ENCODE measurements around the gene MRPL9.

MRPL9 gene

DNA sequence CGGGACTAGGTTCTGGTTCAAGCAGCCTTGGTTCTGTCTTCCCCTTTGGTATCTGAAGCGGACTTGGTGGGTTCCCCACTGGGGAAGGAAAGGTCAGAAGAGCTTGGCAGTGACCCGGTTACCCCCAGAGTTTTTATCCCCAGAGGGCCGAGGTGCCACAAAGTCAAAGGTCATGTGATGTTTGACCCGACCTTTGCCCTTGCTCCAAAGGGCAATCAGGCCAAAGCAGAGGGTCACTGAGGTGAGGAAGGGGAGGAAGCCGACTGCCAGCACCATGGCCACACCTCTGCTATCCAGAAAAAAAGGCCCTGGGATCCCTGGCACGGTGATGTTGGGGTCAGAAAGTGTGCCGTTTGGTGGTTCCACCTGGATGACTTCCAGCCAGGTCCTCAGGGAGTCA lies 37.5 kb upstream of the MRPL9 start:
- Histone ChIP-seq H3K4me3 (ENCODE audit: insufficient read length, low read depth) (no peak overlapping the region), H3K4me1 (ENCODE audit: insufficient read depth, insufficient read length) (peaks cover 11% of the 10 kb centered on the region), H3K9ac (ENCODE audit: insufficient read length, low read depth) (no peak overlapping the region), H3K36me3 (ENCODE audit: insufficient read depth, insufficient read length, low read length) (no peaks in the 10 kb centered on the region), H3K27me3 (ENCODE audit: insufficient read depth, insufficient read length) (no peaks in the 10 kb centered on the region), H3K9me3 (ENCODE audit: insufficient read depth, low read length) (no peaks in the 10 kb centered on the region)
- no peak for DNase-seq (ENCODE audit: low read depth, low spot score)
- TF ChIP-seq YY1 (IDR thresholded peaks at IDR 0.05; ENCODE audit: insufficient read depth, insufficient read length), result no peak
- TF ChIP-seq SUZ12 (IDR thresholded peaks at IDR 0.05; ENCODE audit: extremely low read depth, insufficient read depth, insufficient read length), result no peak
- no peak for TF ChIP-seq ZNF274 (IDR thresholded peaks at IDR 0.05; ENCODE audit: low read depth, low read length)

GRCh38 chr1:151799179-151800022 lies 36.1 kb upstream of the MRPL9 start:
- no peaks in the 10 kb centered on the region for H3K27me3 ChIP-seq (ENCODE audit: insufficient read depth, insufficient read length)
- no peak for DNase-seq (ENCODE audit: low read depth, low spot score)
- H3K9ac ChIP-seq (ENCODE audit: insufficient read length, low read depth), result no peak overlapping the region
- TF ChIP-seq YY1 (IDR thresholded peaks at IDR 0.05; ENCODE audit: insufficient read depth, insufficient read length), result no peak
- TF ChIP-seq SUZ12 (IDR thresholded peaks at IDR 0.05; ENCODE audit: extremely low read depth, insufficient read depth, insufficient read length), result no peak
- TF ChIP-seq ZNF274 (IDR thresholded peaks at IDR 0.05; ENCODE audit: low read depth, low read length), result no peak
- no peak overlapping the region for H3K4me3 ChIP-seq (ENCODE audit: insufficient read length, low read depth)
- H3K36me3 ChIP-seq (ENCODE audit: insufficient read depth, insufficient read length, low read length), result no peaks in the 10 kb centered on the region
- no peaks in the 10 kb centered on the region for H3K9me3 ChIP-seq (ENCODE audit: insufficient read depth, low read length)
- H3K4me1 ChIP-seq (ENCODE audit: insufficient read depth, insufficient read length), result peaks cover 11% of the 10 kb centered on the region

DNA sequence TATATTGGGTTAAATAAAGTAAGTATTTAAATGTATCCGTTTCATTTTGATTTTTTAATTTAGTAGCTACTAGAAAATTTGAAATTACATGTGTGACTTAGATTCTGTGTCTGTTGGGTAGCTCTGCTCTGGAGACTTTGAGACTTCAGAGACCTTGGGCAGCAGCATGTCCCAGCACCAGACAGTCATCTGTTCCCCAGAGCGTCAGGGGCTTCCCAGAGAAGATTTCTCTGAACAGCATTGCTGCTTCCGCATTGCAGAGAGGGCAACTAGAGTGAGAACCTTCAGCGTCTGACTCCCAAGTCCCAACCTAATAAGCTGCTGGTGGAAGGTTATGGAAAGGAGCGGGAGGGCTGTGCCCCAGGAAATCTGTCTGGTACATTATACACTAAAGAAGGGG lies 35.3 kb upstream of the MRPL9 start:
- no peaks in the 10 kb centered on the region for H3K9me3 ChIP-seq (ENCODE audit: insufficient read depth, low read length)
- no peak overlapping the region for H3K9ac ChIP-seq (ENCODE audit: insufficient read length, low read depth)
- TF ChIP-seq SUZ12 (IDR thresholded peaks at IDR 0.05; ENCODE audit: extremely low read depth, insufficient read depth, insufficient read length), result no peak
- no peak for TF ChIP-seq YY1 (IDR thresholded peaks at IDR 0.05; ENCODE audit: insufficient read depth, insufficient read length)
- TF ChIP-seq ZNF274 (IDR thresholded peaks at IDR 0.05; ENCODE audit: low read depth, low read length), result no peak
- H3K27me3 ChIP-seq (ENCODE audit: insufficient read depth, insufficient read length), result no peaks in the 10 kb centered on the region
- no peak for DNase-seq (ENCODE audit: low read depth, low spot score)
- no peak overlapping the region for H3K4me3 ChIP-seq (ENCODE audit: insufficient read length, low read depth)
- H3K36me3 ChIP-seq (ENCODE audit: insufficient read depth, insufficient read length, low read length), result no peaks in the 10 kb centered on the region
- H3K4me1 ChIP-seq (ENCODE audit: insufficient read depth, insufficient read length), result peaks cover 11% of the 10 kb centered on the region

GRCh38 chr1:151790940-151791651 lies 27.8 kb upstream of the MRPL9 start:
- no peak for DNase-seq (ENCODE audit: low read depth, low spot score)
- Histone ChIP-seq H3K9me3 (ENCODE audit: insufficient read depth, low read length) (no peaks in the 10 kb centered on the region), H3K9ac (ENCODE audit: insufficient read length, low read depth) (peak overlapping the region; percentile 71), H3K4me1 (ENCODE audit: insufficient read depth, insufficient read length) (no peaks in the 10 kb centered on the region), H3K36me3 (ENCODE audit: insufficient read depth, insufficient read length, low read length) (no peaks in the 10 kb centered on the region), H3K4me3 (ENCODE audit: insufficient read length, low read depth) (peak overlapping the region; percentile 76), H3K27me3 (ENCODE audit: insufficient read depth, insufficient read length) (peaks cover 22% of the 10 kb centered on the region)
- TF ChIP-seq YY1 (IDR thresholded peaks at IDR 0.05; ENCODE audit: insufficient read depth, insufficient read length), result no peak
- TF ChIP-seq SUZ12 (IDR thresholded peaks at IDR 0.05; ENCODE audit: extremely low read depth, insufficient read depth, insufficient read length), result peak; percentile 58
- TF ChIP-seq ZNF274 (IDR thresholded peaks at IDR 0.05; ENCODE audit: low read depth, low read length), result no peak

DNA sequence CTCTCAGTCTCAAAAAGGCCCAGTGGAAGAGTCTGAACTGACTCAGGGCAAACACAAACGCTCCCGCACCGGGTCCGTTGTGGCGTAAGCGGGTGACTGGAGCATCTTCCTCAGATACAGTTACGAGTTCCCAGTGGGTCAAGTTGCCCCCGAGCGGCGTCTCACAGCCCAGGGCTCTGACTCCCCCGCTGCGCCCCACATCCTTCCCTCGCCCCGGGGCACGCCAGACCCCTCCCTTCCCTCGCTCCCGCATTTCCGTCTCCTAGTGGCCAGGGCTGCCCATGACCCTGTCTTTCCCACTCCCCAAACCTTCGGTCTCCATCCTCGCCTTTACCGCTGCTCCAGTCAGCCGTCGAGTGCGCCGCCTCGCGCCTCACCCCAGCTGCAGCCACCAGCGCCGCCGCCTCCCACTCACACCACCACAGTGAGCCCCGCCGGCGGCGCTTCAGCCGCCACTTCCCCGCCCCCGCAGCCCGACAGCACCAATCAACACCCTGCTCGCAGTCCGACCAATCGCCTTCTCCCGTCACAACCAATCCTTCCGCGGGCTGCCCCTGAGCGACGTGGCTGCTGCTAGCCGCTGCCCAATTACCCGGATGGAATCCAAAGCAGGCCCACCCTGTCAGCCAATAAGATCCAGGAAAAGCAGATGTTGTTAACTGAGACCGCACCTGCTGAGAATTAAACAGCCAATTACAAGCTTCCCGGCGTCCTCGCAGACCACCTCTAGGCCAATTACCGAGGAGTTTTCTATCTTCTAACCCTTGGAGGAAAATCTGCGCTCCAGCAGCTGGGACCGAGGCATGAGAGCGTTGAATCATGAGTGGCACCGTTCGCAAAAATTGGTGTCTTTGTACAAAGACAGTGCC lies 27.0 kb upstream of the MRPL9 start, which contains the start of gene TDRKH:
TDRKH (minus strand) TSS at position 430 of the 869 bp plus-strand sequence. CDS start 7,478 bp downstream, outside the sequence.
- Histone ChIP-seq H3K9ac (ENCODE audit: insufficient read length, low read depth) (peak within 1 kb of the TSS; percentile 71), H3K27me3 (ENCODE audit: insufficient read depth, insufficient read length) (peaks cover 22% of the 10 kb centered on the region)

DNA sequence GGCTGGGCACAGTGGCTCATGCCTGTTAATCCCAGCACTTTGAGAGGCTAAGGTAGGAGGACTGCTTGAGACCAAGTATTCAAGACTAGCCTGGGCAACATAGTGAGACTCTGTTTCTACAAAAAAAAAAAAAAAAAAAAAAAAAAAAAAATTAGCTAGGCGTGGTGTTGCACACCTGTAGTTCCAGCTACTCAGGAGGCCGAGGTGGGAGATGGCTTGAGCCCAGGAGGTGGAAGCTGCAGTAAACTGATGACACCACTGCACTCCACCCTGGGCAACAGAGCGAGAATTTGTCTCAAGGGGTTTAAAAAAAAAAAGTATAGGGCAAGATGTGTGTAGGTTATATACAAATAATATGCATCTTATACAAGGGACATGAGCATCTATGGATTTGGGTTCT lies 24.4 kb upstream of the MRPL9 start:
- H3K27me3 ChIP-seq (ENCODE audit: insufficient read depth, insufficient read length), result peaks cover 20% of the 10 kb centered on the region
- H3K4me1 ChIP-seq (ENCODE audit: insufficient read depth, insufficient read length), result no peaks in the 10 kb centered on the region
- H3K9me3 ChIP-seq (ENCODE audit: insufficient read depth, low read length), result no peaks in the 10 kb centered on the region
- no peak overlapping the region for H3K9ac ChIP-seq (ENCODE audit: insufficient read length, low read depth)
- H3K4me3 ChIP-seq (ENCODE audit: insufficient read length, low read depth), result no peak overlapping the region
- no peak for TF ChIP-seq YY1 (IDR thresholded peaks at IDR 0.05; ENCODE audit: insufficient read depth, insufficient read length)
- no peak for TF ChIP-seq SUZ12 (IDR thresholded peaks at IDR 0.05; ENCODE audit: extremely low read depth, insufficient read depth, insufficient read length)
- no peak for TF ChIP-seq ZNF274 (IDR thresholded peaks at IDR 0.05; ENCODE audit: low read depth, low read length)
- no peaks in the 10 kb centered on the region for H3K36me3 ChIP-seq (ENCODE audit: insufficient read depth, insufficient read length, low read length)
- DNase-seq (ENCODE audit: low read depth, low spot score), result no peak

More for the DNA sequence above, 27.0 kb upstream of the MRPL9 start, which contains the start of gene TDRKH:
- Histone ChIP-seq H3K9me3 (ENCODE audit: insufficient read depth, low read length) (no peaks in the 10 kb centered on the region), H3K36me3 (ENCODE audit: insufficient read depth, insufficient read length, low read length) (no peaks in the 10 kb centered on the region), H3K4me1 (ENCODE audit: insufficient read depth, insufficient read length) (no peaks in the 10 kb centered on the region), H3K4me3 (ENCODE audit: insufficient read length, low read depth) (peak within 1 kb of the TSS; percentile 76)
- TF ChIP-seq ZNF274 (IDR thresholded peaks at IDR 0.05; ENCODE audit: low read depth, low read length) (no peak), YY1 (IDR thresholded peaks at IDR 0.05; ENCODE audit: insufficient read depth, insufficient read length) (no peak), SUZ12 (IDR thresholded peaks at IDR 0.05; ENCODE audit: extremely low read depth, insufficient read depth, insufficient read length) (no peak)
- DNase-seq (ENCODE audit: low read depth, low spot score), result peak; percentile 100

All from NT2/D1 (cell line).